Upper lobe of left lung (tissue), 4 donors: ENCODE measurements around the gene CCND1.

ENCODE experiments used
- POLR2A ChIP-seq, 4 donors: fragments of 450-650 bp; IDR thresholded peaks; one replicate each; pipeline ENCODE4 v1.5.1; 2016 to 2017; ENCODE audit warnings: antibody characterized with exemption in 4 of 4, mild to moderate bottlenecking in 2 of 4
- TF ChIP-seq, protein P1 (sequence below), 6 experiments: fragments of 450-650 bp in 4 of 6; fragments of 200-600 bp in 2 of 6; sonication (generic) in 2 of 6; IDR thresholded peaks; one replicate each; pipeline ENCODE4 v1.5.1; 2016 to 2019; ENCODE audit warnings: antibody characterized with exemption in 6 of 6

DNA sequence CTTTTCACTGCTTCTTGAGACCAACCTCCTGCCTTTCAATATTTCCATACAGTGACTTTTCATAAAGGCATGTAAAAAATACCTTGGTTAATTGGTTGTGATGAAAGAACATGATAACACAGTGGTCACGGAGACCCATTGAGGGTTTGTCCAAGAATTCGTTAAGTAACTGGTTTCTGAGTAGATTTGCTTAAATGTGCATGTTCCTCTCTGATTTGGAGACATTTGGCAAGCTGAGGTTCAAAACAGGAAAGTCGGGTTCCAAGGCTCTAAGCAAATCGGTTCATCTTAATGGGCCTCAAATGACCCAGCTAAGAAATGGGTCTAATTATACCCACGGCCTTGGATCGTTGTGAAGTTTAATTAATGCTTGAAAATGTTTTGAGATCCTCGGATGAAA, 36.9 kb upstream of the CCND1 start:
- TF ChIP-seq, protein P1, sequence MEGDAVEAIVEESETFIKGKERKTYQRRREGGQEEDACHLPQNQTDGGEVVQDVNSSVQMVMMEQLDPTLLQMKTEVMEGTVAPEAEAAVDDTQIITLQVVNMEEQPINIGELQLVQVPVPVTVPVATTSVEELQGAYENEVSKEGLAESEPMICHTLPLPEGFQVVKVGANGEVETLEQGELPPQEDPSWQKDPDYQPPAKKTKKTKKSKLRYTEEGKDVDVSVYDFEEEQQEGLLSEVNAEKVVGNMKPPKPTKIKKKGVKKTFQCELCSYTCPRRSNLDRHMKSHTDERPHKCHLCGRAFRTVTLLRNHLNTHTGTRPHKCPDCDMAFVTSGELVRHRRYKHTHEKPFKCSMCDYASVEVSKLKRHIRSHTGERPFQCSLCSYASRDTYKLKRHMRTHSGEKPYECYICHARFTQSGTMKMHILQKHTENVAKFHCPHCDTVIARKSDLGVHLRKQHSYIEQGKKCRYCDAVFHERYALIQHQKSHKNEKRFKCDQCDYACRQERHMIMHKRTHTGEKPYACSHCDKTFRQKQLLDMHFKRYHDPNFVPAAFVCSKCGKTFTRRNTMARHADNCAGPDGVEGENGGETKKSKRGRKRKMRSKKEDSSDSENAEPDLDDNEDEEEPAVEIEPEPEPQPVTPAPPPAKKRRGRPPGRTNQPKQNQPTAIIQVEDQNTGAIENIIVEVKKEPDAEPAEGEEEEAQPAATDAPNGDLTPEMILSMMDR (IDR thresholded peaks at IDR 0.05) = no peak
- no peak for TF ChIP-seq POLR2A (IDR thresholded peaks at IDR 0.05)
